GM19463 (cell line): ENCODE data around the gene TBX1.
"Not testable (repeated sequence)": the region's sequence is repeated elsewhere in the genome, so short reads cannot be mapped to it uniquely, and the experiment has no call there.

Experiments used
- ATAC-seq: cut with Tn5 transposase; IDR thresholded peaks from one replicate; pipeline ENCODE4 v1.9.1; 2021; ENCODE audit warnings: mild to moderate bottlenecking, moderate library complexity; ENCODE audit not compliant: unreplicated experiment

The TBX1 gene

GRCh38 chr22:19779685-19780268 is 19.2 kb downstream of the TBX1 start:
- ATAC-seq: no peak

DNA sequence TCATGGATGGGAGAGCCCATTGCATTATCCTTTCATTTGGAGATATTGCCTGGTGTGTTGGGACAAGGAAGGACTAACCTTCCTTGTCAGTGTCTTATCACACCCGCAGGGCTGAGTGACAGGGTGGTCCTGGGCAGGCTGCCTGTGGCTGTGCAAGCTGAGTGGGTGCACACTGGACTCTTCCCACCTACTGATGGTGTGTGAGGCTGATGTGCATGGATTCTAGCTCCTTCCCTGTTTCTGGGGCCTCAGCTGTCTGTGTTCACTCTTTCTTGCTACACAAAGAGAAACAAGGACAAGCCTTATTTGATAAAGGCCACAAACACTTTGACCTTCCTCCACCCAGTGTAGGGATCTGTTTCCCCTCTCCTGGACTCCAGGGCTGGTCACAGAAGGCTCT is 22.0 kb downstream of the TBX1 start:
- ATAC-seq: no peak

DNA sequence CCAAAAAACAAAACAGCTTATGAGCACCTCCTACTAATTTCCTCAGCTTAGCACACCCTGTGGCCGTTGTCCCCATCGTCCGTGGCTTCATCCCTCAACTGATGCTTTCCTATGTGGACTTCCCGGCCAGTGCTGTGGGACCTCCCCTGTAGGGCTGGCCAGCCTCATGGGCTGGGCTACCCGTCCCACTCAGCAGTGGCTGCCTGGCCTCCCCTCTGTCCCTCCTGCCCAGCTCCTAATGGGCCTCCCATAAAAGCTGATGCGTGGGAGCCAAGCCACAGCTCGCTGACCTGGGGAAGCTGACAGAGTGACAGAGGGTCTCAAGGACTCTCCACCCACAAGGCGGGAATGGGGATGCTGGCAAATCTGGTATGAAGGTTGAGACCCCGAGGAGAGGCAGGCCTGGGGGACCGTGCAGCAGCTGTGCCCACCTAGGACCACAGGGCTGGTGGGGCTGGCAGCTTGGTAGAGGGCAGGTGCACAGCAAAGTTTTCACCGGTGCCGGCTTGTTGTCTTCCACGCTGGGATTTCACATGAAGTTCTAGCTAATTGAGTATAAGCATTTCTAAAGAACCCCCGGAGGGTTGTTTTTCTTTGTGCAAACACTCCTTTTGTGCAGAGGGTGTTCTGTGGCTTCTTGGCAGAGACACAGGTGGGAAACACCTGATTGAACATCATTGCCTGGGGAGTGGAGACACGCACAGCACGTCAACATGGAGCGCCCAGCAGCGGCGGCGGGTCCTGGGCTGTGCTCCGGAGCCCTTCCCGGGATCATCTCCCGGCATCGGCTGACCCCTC is 23.2 kb downstream of the TBX1 start:
- no peak for ATAC-seq

- ATAC-seq: no peak
These were observed 24.0 kb downstream of the TBX1 start for GRCh38 chr22:19784384-19785175.

- ATAC-seq: no peak
These were observed 25.1 kb downstream of the TBX1 start for GRCh38 chr22:19785461-19786263.

- no peak for ATAC-seq
These were observed 25.6 kb downstream of the TBX1 start for GRCh38 chr22:19786264-19786585.

DNA sequence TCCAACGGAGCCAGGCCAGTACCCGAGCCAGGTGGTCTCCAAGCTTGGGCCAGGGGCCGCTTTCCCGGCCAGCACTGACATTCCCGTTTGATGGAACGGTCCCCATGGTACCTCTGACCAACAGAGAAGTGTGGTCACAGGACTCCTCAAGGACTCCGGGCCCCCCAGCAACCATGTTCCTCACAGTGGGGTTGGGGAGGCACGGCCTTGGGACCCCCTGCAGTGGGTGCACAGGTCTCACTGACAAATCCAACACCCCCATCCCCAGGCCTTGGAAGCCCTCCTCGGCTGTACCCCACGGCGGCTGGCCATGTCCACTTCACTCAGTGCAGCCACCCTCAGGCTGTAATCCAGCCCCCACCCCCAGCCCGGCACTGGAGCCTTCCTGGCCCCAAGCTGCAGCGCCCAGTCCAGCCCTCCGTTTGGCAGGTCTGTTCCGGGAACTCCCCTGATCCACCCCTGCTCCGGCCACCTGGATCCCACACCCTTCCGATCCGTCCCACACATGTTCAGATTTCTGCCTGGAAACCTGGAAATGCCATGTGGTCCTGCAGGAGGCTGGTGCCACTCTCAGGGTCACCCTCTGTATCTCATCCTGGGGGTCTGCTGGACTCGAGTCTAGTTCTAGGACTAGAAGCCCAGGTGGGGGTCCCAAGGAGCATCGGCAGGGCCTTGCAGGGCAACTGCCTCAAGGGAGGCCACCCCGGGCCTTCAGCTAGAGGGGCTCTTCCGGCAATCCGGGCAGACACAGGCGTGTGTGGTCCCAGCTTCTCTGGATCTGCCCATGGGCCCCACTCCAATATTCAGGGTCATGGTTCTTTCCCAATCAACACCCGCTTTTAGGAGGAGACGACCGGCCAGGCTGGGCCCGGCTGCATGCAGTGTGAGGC is 26.6 kb downstream of the TBX1 start:
- no peak for ATAC-seq

GRCh38 chr22:19787849-19788141 is 27.2 kb downstream of the TBX1 start:
- no peak for ATAC-seq

GRCh38 chr22:19788661-19789225 is 28.2 kb downstream of the TBX1 start:
- ATAC-seq: no peak

GRCh38 chr22:19789406-19789805 is 28.8 kb downstream of the TBX1 start:
- no peak for ATAC-seq

DNA sequence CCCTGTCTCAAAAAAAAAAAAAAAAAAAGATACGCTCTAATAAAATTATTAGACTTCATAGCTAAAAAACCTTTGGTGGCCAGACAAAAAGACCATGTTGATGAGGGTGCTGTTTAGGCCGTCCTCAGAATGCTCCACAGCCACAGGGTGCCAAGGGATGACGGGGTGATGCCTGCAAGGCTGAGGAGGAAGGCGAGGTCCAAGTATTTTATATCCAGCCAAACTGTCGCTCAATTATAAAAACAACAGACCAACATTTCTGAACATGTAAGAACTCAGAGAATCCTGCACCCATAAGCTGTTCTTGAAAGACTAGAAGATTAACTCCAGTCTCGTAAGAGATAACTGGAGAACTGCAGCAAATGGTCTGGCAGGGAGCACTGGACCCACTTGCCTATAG is 29.2 kb downstream of the TBX1 start:
- no peak for ATAC-seq

DNA sequence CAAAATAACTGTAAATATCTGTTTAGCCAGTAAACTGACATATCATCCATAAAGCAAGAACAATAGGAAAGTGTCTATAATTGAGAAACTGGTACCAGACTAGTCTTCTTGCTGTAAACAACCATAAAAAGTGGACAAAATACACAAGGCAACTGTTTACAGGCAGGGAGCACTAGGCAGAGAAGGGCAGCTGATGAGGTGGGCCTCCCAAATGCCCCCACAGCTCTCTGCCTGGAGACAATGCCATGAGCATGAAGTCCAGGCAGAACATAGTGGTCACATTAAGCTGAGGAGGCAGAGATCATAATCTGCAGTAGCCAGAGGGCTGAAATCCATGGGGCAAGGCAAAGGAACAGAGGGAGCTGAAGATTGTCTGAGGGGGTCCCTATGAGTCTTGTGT is 30.7 kb downstream of the TBX1 start:
- no peak for ATAC-seq

DNA sequence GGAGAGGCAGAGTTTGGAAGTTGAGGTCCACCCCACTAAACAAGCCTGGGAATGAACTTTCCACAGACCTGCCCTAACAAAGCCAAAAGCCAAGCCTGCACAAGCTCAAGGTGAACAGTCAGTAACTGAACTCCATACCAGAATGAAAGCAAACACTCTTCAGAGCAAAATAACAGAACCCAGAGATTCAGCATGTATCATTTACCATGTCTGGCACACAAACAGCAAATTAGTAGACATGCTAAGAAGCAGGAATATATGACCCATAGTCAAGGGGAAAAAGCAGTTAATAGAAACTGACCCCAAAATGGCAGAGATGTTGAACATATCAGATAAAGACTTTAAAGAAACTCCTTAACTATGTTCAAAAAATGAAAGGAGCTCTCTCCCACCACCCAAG is 31.3 kb downstream of the TBX1 start:
- no peak for ATAC-seq

DNA sequence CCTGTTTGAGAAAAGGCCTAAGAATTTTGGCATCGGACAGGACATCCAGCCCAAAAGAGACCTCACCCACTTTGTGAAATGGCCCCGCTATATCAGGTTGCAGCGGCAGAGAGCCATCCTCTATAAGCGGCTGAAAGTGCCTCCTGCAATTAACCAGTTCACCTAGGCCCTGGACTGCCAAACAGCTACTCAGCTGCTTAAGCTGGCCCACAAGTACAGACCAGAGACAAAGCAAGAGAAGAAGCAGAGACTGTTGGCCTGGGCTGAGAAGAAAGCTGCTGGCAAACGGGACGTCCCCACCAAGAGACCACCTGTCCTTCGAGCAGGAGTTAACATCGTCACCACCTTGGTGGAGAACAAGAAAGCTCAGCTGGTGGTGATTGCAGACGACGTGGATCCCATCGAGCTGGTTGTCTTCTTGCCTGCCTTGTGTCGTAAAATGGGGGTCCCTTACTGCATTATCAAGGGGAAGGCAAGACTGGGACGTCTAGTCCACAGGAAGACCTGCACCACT is 31.9 kb downstream of the TBX1 start:
- not testable (repeated sequence) for ATAC-seq

GRCh38 chr22:19793161-19793560 is 32.6 kb downstream of the TBX1 start:
- no peak for ATAC-seq

DNA sequence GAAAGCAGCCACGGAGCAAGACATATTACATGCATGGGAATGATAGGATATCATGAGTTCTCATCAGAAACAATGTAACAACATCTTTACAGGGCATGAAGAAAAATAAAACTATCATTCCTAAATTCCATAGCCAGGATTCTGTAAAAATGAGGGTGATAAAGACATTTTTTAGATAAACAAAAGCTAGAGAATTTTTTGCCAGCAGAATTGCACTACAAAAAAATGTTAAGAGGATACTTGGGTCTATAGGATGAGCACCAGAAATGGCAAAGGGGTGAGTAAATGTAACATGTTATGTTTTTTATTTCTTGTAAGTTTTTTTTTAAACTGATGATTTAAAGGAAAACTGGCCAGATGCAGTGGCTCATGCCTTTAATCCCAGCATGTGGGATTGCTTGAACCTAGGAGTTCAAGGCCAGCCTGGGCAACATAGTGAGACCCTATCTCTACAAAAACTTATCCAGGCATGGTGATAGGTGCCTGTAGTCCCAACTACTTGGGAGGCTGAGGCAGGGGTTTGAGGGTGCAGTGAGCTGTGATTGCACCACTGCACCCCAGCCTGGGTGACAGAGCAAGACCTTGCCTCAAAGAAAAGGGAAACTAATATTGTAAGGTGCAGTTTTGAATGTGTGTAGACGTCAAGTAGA is 33.2 kb downstream of the TBX1 start:
- ATAC-seq: no peak

DNA sequence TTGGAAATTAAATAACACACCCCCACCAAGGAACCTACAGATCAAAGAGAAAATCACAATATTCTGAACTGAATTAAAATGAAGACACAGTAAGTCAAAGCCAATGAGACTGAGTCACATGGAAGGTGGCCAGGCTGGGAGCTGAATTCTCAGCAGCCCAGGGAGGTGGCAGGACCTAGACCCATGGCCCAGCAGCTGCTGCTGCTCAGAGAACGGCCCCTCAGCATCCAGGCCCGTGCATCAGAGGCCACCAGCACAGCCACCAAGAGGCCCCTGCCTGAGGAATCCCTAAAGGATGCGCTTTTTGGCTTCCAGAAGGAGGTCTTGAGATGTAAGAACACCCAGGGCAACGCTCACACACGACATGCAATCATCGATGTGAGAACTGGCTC is 35.0 kb downstream of the TBX1 start:
- no peak for ATAC-seq

GRCh38 chr22:19796160-19796559 is 35.6 kb downstream of the TBX1 start:
- no peak for ATAC-seq
